Adrenal gland (tissue), 12 donors: ENCODE results near the gene SF3B2. TPM values are rescaled to one million over a fixed set of nuclear protein-coding genes. Genes with fewer than 3 reads are reported as not detected.
A peak's percentile ranks its signal among the peaks of the same experiment; 100 is the strongest.
"Not testable (repeated sequence)": the region's sequence is repeated elsewhere in the genome, so short reads cannot be mapped to it uniquely, and the experiment has no call there.

Source experiments
- DNase-seq, 7 donors: peaks; one replicate each; pipeline ENCODE4 v3.0.0-alpha.2; 2019 to 2020
- H3K27ac ChIP-seq, 5 donors: fragments of 200-600 bp; sonication (generic) in 4 of 5; 1 replicate in 3 of 5; 2 replicates in 2 of 5; pipeline versions ENCODE4 v1.5.1 to v1.8.0; 2016 to 2020; ENCODE audit warnings: mild to moderate bottlenecking in 1 of 5
- H3K27me3 ChIP-seq: fragments of 200-600 bp; 2 replicates; pipeline ENCODE4 v1.8.0; 2021
- H3K36me3 ChIP-seq, 2 donors: fragments of 200-600 bp; replicated peaks in 1 of 2; 1 replicate in 1 of 2; 2 replicates in 1 of 2; pipeline versions ENCODE4 v1.5.1 to v1.8.0; 2018 to 2022
- H3K4me1 ChIP-seq, 2 donors: fragments of 200-600 bp; replicated peaks in 1 of 2; 1 replicate in 1 of 2; 2 replicates in 1 of 2; pipeline versions ENCODE4 v1.5.1 to v1.8.0; 2018 to 2021
- H3K4me3 ChIP-seq, 4 donors: fragments of 200-600 bp; sonication (generic) in 3 of 4; one replicate each; pipeline ENCODE4 v1.5.1; 2016 to 2018
- H3K9me3 ChIP-seq, 3 donors: fragments of 200-600 bp; sonication (generic) in 1 of 3; replicated peaks in 1 of 3; 1 replicate in 2 of 3; 2 replicates in 1 of 3; pipeline versions ENCODE4 v1.5.1 to v1.8.0; 2016 to 2021
- POLR2A ChIP-seq, 2 donors: fragments of 450-650 bp; IDR thresholded peaks; one replicate each; pipeline ENCODE4 v1.6.1; 2017; ENCODE audit warnings: antibody characterized with exemption in 2 of 2, mild to moderate bottlenecking in 2 of 2, moderate library complexity in 1 of 2
- WGBS, 4 donors: extraction: QIAGEN DNeasy Blood & Tissue Kit in 2 of 4; methylation state at CpG; one replicate each; pipeline versions ENCODE4 v1.1.5 to v1.1.7; 2013 to 2017; 5-methylcytosine and 5-hydroxymethylcytosine counted together
- intact Hi-C, 2 donors: fragments of 100-400 bp; cut with DNase I; formaldehyde crosslinking; loops; one replicate each; pipeline versions ENCODE4 v1.14.1 to v1.15.0; 2022 to 2023
- polyA plus RNA-seq, 3 donors: library from polyadenylated mRNA; stranded (reverse); fragments of 200-250 nt in 2 of 3; fragments of 350-450 nt in 1 of 3; fragmentation: Illumina TruSeq in 1 of 3; extraction: RNeasy Lipid Tissue Mini Kit (QIAGEN cat#74804) in 1 of 3; gene quantifications; one replicate each; pipeline ENCODE4 v1.2.3, GENCODE V29; 2013 to 2014
- total RNA-seq, 9 donors: library from RNA; depleted of rRNA in 4 of 9; stranded (reverse); fragments of >200 nt in 4 of 9; fragments of 120-200 nt in 1 of 9; fragmentation: NEBNext Ultra II Directional in 1 of 9; extraction: Animal tissue kit (Norgen Biotek cat#: 25700) in 1 of 9; gene quantifications; one replicate each; pipeline versions ENCODE4 v1.1.0 to v1.2.4, GENCODE V29; 2013 to 2023
- TF ChIP-seq, protein P1 (sequence below), 6 experiments: fragments of 450-650 bp in 4 of 6; fragments of 200-600 bp in 2 of 6; sonication (generic) in 1 of 6; IDR thresholded peaks; 1 replicate in 5 of 6; 2 replicates in 1 of 6; pipeline versions ENCODE4 v1.5.1 to v1.8.0; 2016 to 2021; ENCODE audit warnings: antibody characterized with exemption in 6 of 6, mild to moderate bottlenecking in 2 of 6, moderate library complexity in 1 of 6
- donor health status: healthy with polysubstance abuse.
- donor health status: Bipolar disorder and iron deficiency.
- donor health status: DM: yes; HTN: yes; CAD: no.
- donor health status: DM: no; HTN: no; CAD: no.
- donor health status: DM: no; HTN: no; CAD: no.
- donor health status: DM: yes; HTN: yes; CAD: no.

Gene SF3B2
- total and polyA plus RNA-seq, 12 donors: 101 to 196 (median 141) TPM

DNA sequence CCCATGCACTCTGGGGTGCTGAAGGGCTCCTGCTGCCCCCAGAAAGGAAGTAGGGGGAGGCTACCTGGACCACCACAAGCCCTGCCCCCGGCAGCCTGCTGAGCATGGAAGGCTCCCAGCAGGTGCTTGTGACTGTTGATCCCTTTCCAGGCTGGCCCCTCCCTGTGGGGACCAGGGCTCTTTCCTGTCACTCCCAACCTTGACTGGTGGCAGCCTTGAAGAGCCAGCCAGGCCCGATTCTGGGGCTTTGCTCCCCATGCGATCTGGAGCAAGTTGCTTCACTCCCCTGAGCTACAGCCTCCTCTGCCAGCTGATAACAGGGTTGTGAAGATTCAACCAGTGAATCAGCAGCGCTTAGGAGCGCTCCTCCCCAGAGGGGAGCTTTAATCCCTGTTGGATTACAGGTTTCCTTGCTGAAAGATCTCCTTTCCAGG, 44.9 kb upstream of the SF3B2 start:
- peaks cover 10% of the 10 kb centered on the region for H3K27me3 ChIP-seq

DNA sequence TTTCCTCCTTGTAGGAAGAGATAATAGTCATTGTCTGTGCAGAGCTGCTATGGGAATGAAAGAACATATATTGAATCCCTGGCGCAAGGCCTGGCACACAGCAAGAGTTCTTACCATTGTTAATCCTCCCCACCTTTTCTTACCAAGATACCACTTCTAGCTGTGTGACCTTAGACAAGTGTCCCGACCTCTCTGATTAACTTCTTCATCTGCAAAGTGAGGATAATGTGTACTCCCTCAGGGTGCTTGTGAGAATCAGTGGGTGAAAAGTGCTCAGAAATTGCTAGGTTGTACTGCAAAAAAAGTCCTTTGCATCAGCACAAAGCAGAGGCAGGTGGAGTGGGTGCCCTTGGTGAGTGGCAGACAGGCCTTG, 44.1 kb upstream of the SF3B2 start:
- WGBS, 4 donors: 79 to 83% (median 82%) methylated on average over 2 of the region's 2 CpGs
- H3K9me3 ChIP-seq: no peaks in the 10 kb centered on the region
- H3K36me3 ChIP-seq: peaks cover 0 to 15% of the 10 kb centered on the region in 2 donors
- no peak for DNase-seq
- H3K27me3 ChIP-seq: peaks cover 11% of the 10 kb centered on the region
- TF ChIP-seq, protein P1, sequence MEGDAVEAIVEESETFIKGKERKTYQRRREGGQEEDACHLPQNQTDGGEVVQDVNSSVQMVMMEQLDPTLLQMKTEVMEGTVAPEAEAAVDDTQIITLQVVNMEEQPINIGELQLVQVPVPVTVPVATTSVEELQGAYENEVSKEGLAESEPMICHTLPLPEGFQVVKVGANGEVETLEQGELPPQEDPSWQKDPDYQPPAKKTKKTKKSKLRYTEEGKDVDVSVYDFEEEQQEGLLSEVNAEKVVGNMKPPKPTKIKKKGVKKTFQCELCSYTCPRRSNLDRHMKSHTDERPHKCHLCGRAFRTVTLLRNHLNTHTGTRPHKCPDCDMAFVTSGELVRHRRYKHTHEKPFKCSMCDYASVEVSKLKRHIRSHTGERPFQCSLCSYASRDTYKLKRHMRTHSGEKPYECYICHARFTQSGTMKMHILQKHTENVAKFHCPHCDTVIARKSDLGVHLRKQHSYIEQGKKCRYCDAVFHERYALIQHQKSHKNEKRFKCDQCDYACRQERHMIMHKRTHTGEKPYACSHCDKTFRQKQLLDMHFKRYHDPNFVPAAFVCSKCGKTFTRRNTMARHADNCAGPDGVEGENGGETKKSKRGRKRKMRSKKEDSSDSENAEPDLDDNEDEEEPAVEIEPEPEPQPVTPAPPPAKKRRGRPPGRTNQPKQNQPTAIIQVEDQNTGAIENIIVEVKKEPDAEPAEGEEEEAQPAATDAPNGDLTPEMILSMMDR (IDR thresholded peaks at IDR 0.05): no peak
- TF ChIP-seq POLR2A (IDR thresholded peaks at IDR 0.05): no peak
- intact Hi-C loops: no loop called here
- H3K27ac ChIP-seq: no peak overlapping the region
- peaks cover 3 to 26% of the 10 kb centered on the region in 2 donors for H3K4me1 ChIP-seq
- no peak overlapping the region for H3K4me3 ChIP-seq

More for the DNA sequence above, 44.9 kb upstream of the SF3B2 start:
- Histone ChIP-seq H3K27ac (peak overlapping the region in 4 of 5 donors; percentile 7 to 91 (median 61)), H3K36me3 (peaks cover 0 to 15% of the 10 kb centered on the region in 2 donors), H3K4me1 (peaks cover 5 to 29% of the 10 kb centered on the region in 2 donors), H3K9me3 (no peaks in the 10 kb centered on the region), H3K4me3 (no peak overlapping the region)
- intact Hi-C loops: no loop called here
- DNase-seq: peak; percentile 68 to 93 (median 91)
- TF ChIP-seq, protein P1 (IDR thresholded peaks at IDR 0.05): no peak
- TF ChIP-seq POLR2A (IDR thresholded peaks at IDR 0.05): peak in 1 of 2 donors; percentile 30
- 31 to 47% (median 40%) methylated on average over 2 to 5 of the region's 5 CpGs for WGBS, 4 donors

DNA sequence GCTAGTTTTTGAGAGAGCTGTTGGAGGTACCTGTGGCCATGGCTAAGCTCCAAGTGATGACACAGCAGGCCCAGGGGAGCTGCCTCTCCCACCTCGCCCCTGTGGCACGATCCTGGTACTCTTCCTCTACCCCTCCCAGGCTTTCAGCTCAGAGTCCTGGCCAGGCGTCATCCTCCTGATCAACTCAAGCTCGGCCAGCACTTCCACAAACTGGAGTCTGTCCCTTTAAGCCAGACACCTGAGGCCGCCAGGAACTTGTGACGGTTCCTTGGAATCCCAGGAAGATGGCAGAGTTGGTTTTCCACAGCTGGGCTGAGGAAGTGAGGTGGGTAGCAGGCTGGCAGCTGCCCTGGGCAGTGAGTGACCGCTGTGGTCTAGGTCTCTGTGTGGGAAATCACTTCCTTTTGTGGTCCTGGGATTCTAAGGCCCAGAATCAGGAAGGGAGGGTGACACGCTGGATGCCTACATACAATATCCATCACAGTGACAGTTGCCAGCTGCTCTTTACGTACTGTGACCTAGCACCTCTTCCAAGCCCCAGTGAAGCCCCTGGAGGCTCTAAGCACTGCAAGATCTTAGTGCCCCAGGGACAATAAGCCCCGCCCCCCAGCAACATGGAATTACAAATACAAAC, 43.6 kb upstream of the SF3B2 start:
- Histone ChIP-seq H3K27me3 (peaks cover 11% of the 10 kb centered on the region), H3K9me3 (no peaks in the 10 kb centered on the region), H3K27ac (no peak overlapping the region), H3K36me3 (peaks cover 0 to 15% of the 10 kb centered on the region in 2 donors), H3K4me3 (no peak overlapping the region), H3K4me1 (peaks cover 0 to 21% of the 10 kb centered on the region in 2 donors)
- TF ChIP-seq, protein P1 (IDR thresholded peaks at IDR 0.05): no peak
- TF ChIP-seq POLR2A (IDR thresholded peaks at IDR 0.05): no peak
- 63 to 88% (median 66%) methylated on average over 4 to 10 of the region's 10 CpGs for WGBS, 4 donors
- no peak for DNase-seq
- intact Hi-C loops: no loop called here

DNA sequence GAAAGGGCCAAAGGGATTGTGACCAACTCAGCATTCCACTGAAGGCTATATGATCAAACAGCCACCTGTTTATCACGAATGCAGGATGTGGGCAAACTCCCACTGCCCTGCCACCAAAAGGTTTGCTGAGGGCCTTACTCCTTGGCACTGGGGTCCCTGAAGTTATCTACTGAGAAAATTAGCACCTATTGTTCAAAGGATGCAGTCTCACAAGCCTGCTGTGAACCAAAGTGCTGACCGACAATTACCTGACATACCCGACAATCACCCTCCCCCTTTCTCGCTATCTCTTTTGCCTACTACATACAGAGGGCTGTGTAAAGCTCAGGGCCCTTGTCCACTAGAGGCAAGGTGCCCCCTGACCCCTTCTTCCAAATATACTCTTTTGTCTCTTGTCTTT, 42.1 kb upstream of the SF3B2 start:
- intact Hi-C loops, H3K27ac ChIP-seq, DNase-seq: not testable (repeated sequence)

More for the DNA sequence above, 42.1 kb upstream of the SF3B2 start:
- not testable (repeated sequence) for H3K9me3 ChIP-seq, H3K4me3 ChIP-seq, H3K36me3 ChIP-seq
- peaks cover 0 to 20% of the 10 kb centered on the region in 2 donors for H3K4me1 ChIP-seq
- 66 to 89% (median 75%) methylated on average over 4 of the region's 4 CpGs for WGBS, 4 donors
- peaks cover 11% of the 10 kb centered on the region for H3K27me3 ChIP-seq
